NCI-H1436 treated with DMSO at 0.1 percent for 48 hours (cell line): ENCODE measurements around the gene FERD3L.

Experiments used
- DNase-seq: peaks from one replicate; lab custom pipeline; 2025; lab: John Stamatoyannopoulos, UW

Gene FERD3L

DNA sequence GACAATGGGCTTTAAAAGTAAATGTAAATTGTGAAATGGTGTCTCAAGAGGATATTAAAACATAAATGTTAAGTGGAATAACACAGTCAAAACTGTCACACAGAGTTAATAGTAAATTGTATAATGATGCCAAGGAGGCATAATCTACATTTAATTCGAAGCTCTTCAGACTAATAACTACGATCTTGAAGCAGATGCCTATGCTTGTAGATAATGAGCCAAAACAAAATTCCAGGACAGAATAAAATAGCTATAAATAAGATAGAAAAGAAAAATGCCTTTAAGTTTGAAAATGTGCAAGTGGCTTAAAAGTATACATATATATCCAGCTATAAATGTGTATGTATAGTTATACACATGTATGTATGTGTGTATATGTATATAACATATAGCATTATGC lies 45.3 kb downstream of the FERD3L start:
- no peak for DNase-seq

- no peak for DNase-seq
Measured at GRCh38 chr7:19099194-19099593, 46.0 kb downstream of the FERD3L start.

DNA sequence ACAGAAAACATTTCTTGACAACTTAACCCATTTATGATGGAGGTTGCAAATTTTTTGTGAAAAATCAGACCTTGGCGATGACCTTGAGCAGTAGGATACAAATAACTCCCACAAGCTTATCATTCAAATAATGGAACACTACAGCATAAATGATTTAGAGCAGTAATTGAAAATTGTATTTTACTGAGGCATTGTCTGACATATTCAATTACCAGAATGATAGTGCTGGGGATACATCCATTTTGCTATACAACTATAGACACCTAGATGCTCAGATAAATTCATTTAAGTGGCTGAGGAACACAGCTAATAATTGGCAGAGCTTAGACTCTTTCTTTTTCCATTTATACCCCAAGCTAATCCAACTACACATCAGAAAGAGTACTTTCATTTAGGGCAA lies 46.7 kb downstream of the FERD3L start:
- no peak for DNase-seq

GRCh38 chr7:19097165-19098055 lies 47.8 kb downstream of the FERD3L start:
- no peak for DNase-seq

- no peak for DNase-seq
Measured at GRCh38 chr7:19095353-19095860, 49.8 kb downstream of the FERD3L start.
